Epithelial cell of proximal tubule (primary cell): Measurements from ENCODE around the gene ACTR6. TPM values are rescaled to one million over a fixed set of nuclear protein-coding genes. Genes with fewer than 3 reads are reported as not detected.

ENCODE experiments used
- DNase-seq: peaks from one replicate; pipeline ENCODE4 v3.0.0-alpha.2; 2011; ENCODE audit warnings: low read depth
- H3K4me3 ChIP-seq: 2 replicates; pipeline ENCODE4 v1.5.1; 2011; ENCODE audit warnings: low read depth, mild to moderate bottlenecking, low read length
- total RNA-seq: library from RNA; depleted of rRNA; stranded (reverse); fragments of >200 nt; gene quantifications from 2 replicates; pipeline ENCODE4 v1.2.3, GENCODE V29; 2015
- TF ChIP-seq, protein P1 (sequence below): conservative IDR thresholded peaks from 2 replicates; pipeline ENCODE4 v1.5.1; 2012; ENCODE audit warnings: low read depth, mild to moderate bottlenecking, low read length

The ACTR6 gene
- total RNA-seq, 1 donor from 2014 or later: 37.8 TPM

- TF ChIP-seq, protein P1, sequence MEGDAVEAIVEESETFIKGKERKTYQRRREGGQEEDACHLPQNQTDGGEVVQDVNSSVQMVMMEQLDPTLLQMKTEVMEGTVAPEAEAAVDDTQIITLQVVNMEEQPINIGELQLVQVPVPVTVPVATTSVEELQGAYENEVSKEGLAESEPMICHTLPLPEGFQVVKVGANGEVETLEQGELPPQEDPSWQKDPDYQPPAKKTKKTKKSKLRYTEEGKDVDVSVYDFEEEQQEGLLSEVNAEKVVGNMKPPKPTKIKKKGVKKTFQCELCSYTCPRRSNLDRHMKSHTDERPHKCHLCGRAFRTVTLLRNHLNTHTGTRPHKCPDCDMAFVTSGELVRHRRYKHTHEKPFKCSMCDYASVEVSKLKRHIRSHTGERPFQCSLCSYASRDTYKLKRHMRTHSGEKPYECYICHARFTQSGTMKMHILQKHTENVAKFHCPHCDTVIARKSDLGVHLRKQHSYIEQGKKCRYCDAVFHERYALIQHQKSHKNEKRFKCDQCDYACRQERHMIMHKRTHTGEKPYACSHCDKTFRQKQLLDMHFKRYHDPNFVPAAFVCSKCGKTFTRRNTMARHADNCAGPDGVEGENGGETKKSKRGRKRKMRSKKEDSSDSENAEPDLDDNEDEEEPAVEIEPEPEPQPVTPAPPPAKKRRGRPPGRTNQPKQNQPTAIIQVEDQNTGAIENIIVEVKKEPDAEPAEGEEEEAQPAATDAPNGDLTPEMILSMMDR: no peak
- no peak for DNase-seq
- no peak overlapping the region for H3K4me3 ChIP-seq
Observed at GRCh38 chr12:100158535-100158934, 42.1 kb upstream of the ACTR6 start.

DNA sequence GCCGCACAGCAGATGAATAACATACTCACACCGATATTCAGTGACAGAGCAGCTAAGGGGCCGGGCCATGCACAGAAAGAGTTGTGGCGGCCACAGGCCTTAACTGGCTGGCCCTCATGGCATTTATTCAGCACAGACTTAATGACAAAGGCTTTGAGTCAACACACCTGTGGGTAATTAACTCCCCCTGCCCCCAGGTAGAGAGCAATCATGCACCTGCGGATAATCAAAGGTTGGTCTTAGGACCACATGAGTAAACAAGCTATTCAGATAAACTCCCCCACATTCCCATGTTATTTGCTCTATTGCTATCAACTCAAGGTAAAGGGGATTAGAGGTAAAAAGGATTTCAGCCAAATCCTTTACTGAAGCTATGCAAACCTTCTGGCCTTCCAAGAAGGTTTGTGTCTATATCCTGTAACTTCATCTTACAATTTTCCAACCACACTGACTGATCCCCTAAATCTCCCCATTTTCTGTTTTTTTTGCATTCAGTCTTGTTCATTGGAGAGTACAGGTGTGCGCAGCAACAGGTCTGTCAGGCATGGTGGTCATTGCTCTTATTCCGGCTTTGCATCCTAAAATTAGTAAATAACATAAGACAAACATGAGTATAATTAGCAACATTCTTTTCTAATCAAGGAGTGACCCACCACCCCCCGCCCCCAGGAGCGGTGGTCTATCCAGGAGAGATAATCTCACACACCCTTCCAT, 41.1 kb upstream of the ACTR6 start:
- DNase-seq: no peak
- H3K4me3 ChIP-seq: no peak overlapping the region
- TF ChIP-seq, protein P1: no peak

DNA sequence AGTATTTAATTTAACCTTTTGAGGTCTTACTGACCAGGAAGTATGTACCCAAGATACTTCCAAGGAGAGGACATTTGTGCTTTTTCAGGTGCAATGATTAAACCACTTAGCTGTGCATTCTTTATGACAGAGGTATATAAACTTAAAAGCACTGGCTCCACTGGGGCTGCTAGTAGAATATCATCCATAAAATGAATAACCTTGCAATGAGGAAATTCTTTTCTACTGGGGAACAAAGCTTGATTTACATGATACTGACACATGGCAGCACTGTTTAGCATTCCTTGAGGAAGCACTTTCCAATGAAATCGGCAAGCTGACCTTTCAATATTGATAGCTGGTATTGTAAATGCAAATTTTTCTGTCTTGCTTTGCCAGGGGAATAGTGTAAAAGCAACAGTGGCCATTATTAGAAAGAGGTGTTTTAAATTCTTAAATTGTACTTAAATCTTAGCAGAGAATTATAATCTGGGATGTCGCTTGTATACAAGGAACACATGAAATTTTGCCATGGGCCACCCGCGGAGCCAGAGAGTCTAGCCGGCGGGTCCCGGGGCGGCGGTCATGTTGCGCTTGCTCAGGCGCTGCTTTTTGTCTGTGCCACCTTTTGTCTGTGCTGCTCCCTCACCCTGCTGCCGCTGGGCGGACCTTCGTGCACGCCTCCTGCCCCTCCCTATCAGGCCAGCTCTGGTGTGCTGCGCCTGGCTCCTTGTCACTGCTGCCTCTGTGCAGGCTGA, 37.0 kb upstream of the ACTR6 start:
- H3K4me3 ChIP-seq: peak overlapping the region; percentile 38
- TF ChIP-seq, protein P1: peak; percentile 22
- no peak for DNase-seq

DNA sequence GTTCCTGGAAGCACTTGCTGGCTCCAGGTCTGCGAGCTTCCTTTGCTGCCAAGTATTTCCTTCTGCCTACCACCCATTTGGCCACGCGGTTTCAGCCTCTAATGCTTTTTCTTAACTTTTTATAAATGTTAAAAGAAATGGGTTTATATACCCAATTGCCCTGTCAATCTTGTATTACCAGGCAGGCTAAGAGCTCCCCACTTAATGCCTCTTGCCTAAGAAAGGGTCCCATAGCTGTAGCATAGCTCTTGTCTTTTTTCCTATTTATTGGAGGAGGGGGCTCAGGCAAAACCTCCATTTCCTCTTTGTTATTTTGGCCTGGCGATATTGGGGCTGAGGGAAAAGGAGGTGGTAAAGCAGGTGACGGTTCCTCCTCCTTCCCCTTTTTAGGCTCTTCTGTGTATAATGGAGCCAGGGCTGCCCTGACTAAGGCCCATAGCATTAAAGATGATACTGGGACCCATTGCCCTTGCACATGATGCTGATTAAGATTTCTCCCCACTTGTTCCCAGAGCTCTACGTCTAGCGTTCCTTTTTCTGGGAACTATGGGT, 36.4 kb upstream of the ACTR6 start:
- peak overlapping the region; percentile 38 for H3K4me3 ChIP-seq

DNA sequence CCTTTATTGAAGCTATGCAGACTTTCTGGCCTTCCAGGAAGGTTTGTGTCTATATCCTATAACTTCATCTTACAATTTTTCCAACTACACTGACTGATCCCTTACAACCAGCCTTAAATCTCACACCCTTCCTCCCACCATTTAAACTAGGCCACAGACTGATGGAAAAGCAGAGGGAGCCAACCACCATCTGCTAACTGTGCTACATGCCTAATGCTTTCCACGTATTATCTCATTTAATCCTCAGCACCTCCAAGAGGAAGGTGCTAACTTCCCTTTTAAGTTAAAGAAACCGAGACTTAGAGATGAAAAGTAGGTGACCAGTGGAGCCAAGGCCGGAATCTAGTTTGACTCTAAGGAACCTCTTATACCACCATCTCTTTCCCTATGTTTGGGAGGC, 35.3 kb upstream of the ACTR6 start:
- H3K4me3 ChIP-seq: no peak overlapping the region
- no peak for DNase-seq
- TF ChIP-seq, protein P1: no peak

More for the DNA sequence above, 36.4 kb upstream of the ACTR6 start:
- no peak for DNase-seq
- TF ChIP-seq, protein P1: no peak

DNA sequence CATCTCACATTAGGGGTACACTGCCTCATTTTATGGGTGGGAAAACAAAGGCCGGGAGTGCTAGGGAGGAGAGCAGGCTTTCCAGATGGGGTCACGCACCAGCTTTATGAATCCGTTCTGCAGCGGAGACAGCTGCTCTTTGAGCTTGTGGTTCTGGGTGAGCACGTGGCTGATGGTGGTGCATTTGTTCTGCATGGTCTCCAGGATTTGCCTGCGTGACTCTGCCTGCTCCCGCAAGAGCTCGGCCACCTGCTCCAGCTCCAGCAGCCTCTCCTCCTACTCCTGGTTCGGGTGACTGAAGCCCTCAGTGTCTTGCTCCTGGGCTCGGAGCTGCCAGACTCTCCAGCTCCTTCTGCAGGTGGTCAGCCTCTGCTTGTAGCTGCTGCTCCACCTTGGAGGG, 34.4 kb upstream of the ACTR6 start:
- DNase-seq: no peak
- no peak overlapping the region for H3K4me3 ChIP-seq
- TF ChIP-seq, protein P1: no peak
